ENCODE data around the gene CFAP99.

CFAP99 gene

DNA sequence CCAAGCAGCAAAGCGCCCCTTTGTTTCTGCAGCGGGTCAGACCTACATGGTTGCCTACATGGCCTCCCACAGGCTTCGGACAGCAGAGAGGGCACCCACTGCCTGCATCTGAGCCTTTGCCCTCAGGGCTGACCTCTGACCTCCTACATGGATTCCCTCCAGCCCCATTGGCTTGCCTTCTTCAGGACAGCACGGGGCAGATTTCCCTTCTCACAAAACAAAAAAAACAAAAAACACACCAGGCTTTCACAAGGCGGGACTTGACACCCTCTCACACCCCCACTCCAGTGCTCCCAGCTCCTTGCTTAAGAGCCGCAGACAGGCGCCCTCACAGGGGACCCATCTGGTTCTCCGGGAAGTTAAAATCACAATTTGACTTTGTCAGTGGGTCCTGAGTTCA, 33.2 kb upstream of the CFAP99 start:
- peaks cover 3% of the 10 kb centered on the region for H3K36me3 Mint-ChIP-seq
- ATAC-seq (ENCODE audit: low read depth) (no peak), DNase-seq (ENCODE audit: low spot score in 2 of 2) (no peak)
- peaks cover 3% of the 10 kb centered on the region for H3K9me3 Mint-ChIP-seq
- no peak overlapping the region for H3K4me3 Mint-ChIP-seq
- peaks cover 9% of the 10 kb centered on the region for H3K4me1 Mint-ChIP-seq
- no peak overlapping the region for H3K27ac Mint-ChIP-seq
- H3K27me3 Mint-ChIP-seq, result peaks cover 25% of the 10 kb centered on the region

DNA sequence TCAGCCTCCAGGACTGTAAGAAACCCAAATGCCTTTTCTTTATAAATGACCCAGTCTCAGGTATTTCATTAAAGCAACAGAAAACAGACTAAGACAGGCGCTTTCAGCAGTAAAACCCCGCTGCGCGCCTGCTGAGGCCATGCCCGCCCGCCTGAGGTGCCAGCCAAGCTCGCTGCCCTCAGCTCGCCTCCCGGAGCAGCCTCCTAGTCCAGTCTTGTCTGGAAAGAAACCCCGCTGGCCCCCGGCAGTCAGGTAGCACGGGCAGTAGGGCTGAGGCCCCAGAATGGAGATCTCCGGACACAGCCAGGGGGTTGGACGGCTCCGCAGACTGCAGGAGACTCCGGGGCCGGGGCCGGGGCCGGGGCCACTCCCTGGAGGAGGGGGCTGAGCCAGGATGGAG, 32.0 kb upstream of the CFAP99 start:
- no peaks in the 10 kb centered on the region for H3K36me3 Mint-ChIP-seq
- peaks cover 26% of the 10 kb centered on the region for H3K27me3 Mint-ChIP-seq

DNA sequence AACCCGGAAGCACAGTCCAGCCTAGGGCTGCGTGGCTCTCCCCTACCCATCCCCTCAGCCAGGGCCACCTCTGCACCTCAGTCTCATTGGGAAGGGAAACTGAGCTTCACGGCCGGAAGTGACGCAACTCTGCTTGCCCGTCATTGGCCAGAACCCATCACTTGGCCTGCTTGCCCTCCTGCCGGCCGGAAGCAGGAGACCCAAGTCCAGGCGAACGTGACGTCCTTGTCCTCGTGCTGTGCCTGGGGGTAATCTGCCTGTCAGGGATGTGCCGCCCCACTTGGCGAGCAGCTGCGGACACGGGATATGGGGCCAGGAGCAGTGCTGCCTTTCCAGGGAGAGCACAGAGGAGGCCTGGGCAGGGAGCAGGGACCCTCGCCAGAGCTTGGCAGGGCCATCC, 31.5 kb upstream of the CFAP99 start:
- Mint-ChIP-seq H3K4me3 (no peak overlapping the region), H3K27me3 (peaks cover 28% of the 10 kb centered on the region), H3K9me3 (no peaks in the 10 kb centered on the region), H3K27ac (no peak overlapping the region), H3K36me3 (no peaks in the 10 kb centered on the region), H3K4me1 (peaks cover 19% of the 10 kb centered on the region)
- DNase-seq (ENCODE audit: low spot score in 2 of 2) (no peak), ATAC-seq (ENCODE audit: low read depth) (no peak)

More for the DNA sequence above, 32.0 kb upstream of the CFAP99 start:
- H3K4me1 Mint-ChIP-seq, result peaks cover 17% of the 10 kb centered on the region
- H3K4me3 Mint-ChIP-seq, result no peak overlapping the region
- ATAC-seq (ENCODE audit: low read depth) (no peak), DNase-seq (ENCODE audit: low spot score in 2 of 2) (no peak)
- no peaks in the 10 kb centered on the region for H3K9me3 Mint-ChIP-seq
- no peak overlapping the region for H3K27ac Mint-ChIP-seq

DNA sequence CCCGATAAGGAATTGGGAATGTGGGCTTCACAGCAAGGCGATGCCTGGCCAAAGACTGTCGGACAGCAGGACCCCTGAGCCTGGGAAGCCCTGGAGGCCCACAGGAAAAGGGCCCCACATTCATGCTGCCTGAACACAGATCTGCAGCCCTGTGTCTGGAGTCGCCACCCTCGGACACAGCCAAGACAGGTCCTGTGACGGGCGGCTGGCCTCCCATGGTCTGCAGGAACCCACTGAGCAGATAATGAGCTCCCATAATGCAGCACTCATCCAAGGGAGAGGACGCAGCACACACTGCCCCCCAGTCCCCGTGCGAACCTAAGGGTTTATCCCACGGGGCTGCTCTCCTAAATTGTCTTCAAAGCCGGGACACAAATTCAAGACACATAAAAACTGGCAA, 30.9 kb upstream of the CFAP99 start:
- Mint-ChIP-seq H3K27me3 (peaks cover 31% of the 10 kb centered on the region), H3K9me3 (no peaks in the 10 kb centered on the region), H3K27ac (no peak overlapping the region), H3K4me3 (no peak overlapping the region), H3K4me1 (peaks cover 17% of the 10 kb centered on the region), H3K36me3 (no peaks in the 10 kb centered on the region)
- no peak for DNase-seq (ENCODE audit: low spot score in 2 of 2)
- ATAC-seq (ENCODE audit: low read depth), result no peak

DNA sequence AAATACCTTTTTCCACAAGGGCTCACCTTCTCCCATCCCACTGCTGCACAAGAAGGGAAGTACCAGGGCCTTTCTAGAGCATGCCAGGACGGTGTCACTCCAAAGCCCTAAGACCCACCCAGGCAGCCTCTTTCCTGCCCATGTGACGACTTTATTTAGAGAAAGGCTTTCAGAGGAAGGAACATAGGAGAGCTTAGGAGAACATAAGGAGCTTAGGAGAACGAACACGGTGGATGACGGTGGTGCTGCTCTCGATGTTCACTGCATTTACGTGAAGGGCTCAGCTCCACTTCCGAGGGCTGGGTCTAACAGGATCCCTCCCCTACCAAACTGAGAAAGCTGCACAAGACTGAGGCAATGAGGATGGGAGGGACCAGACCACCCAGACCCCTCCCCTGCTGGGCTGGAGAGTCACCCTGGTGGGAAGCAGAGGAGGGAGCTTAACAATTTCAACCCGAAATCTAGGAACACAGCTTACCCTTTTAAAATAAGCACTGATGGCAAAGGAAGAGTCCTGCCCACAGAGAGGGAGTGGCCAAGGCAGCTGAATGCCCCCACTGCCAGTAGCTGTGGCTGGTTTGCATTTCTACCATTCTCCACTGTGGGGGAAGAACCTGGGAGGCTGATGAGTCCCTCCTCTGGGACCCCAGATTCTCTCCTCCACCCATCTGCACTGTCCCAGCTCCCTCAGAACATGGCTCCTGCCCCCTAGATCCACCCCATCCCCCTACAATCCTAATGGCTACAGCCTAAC, 30.1 kb upstream of the CFAP99 start:
- Mint-ChIP-seq H3K27me3 (peaks cover 32% of the 10 kb centered on the region), H3K27ac (no peak overlapping the region), H3K36me3 (no peaks in the 10 kb centered on the region), H3K4me3 (no peak overlapping the region), H3K4me1 (peaks cover 16% of the 10 kb centered on the region), H3K9me3 (no peaks in the 10 kb centered on the region)
- DNase-seq (ENCODE audit: low spot score in 2 of 2) (no peak), ATAC-seq (ENCODE audit: low read depth) (no peak)

DNA sequence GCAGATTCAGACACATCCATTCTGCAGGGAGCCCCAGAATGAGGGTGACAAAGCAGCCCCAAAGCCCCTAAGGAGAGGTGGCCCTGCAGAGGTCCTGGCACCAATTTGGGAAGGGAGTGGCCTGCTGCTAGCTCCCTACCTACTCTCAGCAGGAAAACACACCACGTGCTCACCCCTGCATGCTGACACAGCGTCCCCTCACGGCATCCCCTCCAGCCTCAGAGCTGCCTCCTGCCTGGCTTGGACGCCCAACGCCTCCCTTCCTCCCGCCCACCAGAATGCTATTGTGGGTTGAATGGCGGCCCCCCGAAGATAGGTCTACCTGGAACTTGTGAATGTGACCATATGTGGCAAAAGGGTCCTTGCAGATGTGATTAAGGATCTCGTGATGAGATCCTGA, 29.1 kb upstream of the CFAP99 start:
- H3K36me3 Mint-ChIP-seq, result no peaks in the 10 kb centered on the region
- H3K27ac Mint-ChIP-seq, result no peak overlapping the region

DNA sequence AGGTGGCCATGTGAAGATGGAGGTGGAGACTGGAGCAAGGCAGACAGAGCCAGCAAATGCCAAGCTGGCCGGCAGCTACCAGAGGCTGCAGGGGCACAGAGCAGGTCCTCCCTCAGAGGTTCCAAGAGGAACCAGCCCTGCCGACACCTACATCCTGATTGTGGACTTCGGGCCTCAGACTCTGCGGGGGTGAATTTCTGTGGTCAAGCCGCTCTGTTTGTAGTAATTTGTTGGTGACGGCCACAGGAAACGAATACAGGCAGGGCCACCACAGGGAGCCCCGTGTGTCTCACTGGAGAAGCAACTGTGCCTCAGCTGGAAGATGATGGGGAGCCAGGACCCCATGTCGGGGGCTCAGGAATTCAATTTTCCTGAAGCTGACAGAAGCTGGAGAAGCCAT, 28.6 kb upstream of the CFAP99 start:
- no peak for ATAC-seq (ENCODE audit: low read depth)
- no peaks in the 10 kb centered on the region for H3K9me3 Mint-ChIP-seq
- no peak overlapping the region for H3K4me3 Mint-ChIP-seq
- no peak overlapping the region for H3K27ac Mint-ChIP-seq
- H3K27me3 Mint-ChIP-seq, result peaks cover 44% of the 10 kb centered on the region
- H3K36me3 Mint-ChIP-seq, result no peaks in the 10 kb centered on the region
- no peak for DNase-seq (ENCODE audit: low spot score in 2 of 2)
- H3K4me1 Mint-ChIP-seq, result peaks cover 20% of the 10 kb centered on the region

More for the DNA sequence above, 29.1 kb upstream of the CFAP99 start:
- DNase-seq (ENCODE audit: low spot score in 2 of 2), result no peak
- Mint-ChIP-seq H3K27me3 (peaks cover 40% of the 10 kb centered on the region), H3K9me3 (no peaks in the 10 kb centered on the region), H3K4me1 (peaks cover 20% of the 10 kb centered on the region), H3K4me3 (no peak overlapping the region)
- ATAC-seq (ENCODE audit: low read depth), result no peak

DNA sequence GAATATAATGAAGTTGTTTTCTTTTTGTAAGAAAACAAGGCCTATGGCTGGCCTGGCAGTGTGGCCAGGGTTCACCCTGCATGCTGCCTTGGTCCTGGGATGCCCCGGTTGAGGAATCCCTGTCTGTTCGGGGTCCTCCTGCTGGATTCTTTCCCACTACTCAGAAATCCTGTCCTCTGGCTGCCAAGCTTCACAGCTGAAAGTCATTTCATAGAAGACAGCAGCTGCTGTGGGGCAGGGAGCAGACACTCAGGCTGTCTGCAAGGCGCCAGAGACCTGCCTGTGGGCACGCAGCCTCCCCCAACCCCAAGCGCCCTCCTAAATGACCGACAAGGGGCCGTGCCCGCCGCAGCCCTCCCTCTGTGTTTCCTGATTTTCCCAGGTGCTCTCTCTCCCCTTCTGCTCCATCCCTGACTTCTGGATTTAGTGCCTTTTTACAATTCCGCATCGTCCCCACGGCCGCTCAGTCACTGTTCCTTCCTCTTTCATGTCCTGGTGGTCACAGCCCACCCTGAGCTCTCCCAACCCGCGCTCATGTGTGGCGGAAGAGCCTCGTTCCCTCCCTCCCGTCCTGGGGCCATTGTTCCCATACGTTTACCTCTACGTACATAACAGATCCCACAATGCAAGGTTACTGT, 27.9 kb upstream of the CFAP99 start:
- Mint-ChIP-seq H3K36me3 (no peaks in the 10 kb centered on the region), H3K4me1 (peaks cover 20% of the 10 kb centered on the region), H3K4me3 (peak overlapping the region; percentile 43), H3K27ac (no peak overlapping the region), H3K9me3 (no peaks in the 10 kb centered on the region), H3K27me3 (peaks cover 46% of the 10 kb centered on the region)
- ATAC-seq (ENCODE audit: low read depth) (peak; percentile 53), DNase-seq (ENCODE audit: low spot score in 2 of 2) (no peak)

DNA sequence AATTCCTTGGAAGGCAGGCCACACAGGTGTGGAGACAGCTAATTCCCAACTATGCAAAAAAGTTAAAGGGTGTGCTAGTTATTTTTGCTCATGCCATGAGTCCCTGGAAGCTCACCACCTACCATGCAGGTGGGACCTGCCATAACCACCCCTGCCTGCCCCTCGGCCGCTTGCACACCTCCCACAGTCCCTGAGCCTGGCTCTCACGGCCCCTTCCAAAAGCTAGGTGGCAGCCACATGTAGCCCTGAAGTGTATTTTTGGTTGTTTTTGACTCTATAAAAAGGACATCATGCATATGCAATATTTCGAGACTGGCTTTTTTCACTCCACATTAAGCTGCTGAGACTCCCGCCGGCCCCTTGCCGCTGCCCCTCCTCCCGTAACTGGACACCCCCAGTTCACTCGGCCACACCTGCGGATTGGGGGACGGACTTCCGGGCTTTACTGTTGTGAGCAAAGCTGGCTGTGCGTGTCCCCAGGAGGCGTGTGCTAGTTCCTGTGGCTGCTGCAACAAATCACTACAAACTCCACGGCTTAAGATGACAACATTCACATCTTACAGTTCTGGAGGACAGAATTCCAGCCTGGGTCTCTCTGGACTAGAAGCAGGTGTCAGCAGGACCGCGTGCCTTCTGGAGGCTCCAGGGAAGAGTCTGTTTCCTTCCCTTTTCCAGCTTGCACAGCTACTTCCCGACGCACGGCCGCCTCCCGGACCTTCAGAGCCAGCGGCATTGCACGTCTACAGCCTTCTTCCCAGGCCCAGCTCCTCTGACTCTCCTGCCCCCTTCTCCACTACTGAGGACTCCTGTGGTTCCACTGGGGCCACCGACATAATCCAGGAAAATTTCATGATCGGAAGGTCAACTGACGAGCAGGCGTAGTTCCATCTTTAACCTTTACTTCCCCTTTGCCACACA, 25.1 kb upstream of the CFAP99 start:
- H3K4me3 Mint-ChIP-seq, result peak overlapping the region; percentile 77
- DNase-seq (ENCODE audit: low spot score in 2 of 2), result no peak
- no peak overlapping the region for H3K27ac Mint-ChIP-seq
- peaks cover 23% of the 10 kb centered on the region for H3K4me1 Mint-ChIP-seq
- H3K9me3 Mint-ChIP-seq, result no peaks in the 10 kb centered on the region
- H3K27me3 Mint-ChIP-seq, result peaks cover 48% of the 10 kb centered on the region
- H3K36me3 Mint-ChIP-seq, result peaks cover 4% of the 10 kb centered on the region
- peak; percentile 42 for ATAC-seq (ENCODE audit: low read depth)

DNA sequence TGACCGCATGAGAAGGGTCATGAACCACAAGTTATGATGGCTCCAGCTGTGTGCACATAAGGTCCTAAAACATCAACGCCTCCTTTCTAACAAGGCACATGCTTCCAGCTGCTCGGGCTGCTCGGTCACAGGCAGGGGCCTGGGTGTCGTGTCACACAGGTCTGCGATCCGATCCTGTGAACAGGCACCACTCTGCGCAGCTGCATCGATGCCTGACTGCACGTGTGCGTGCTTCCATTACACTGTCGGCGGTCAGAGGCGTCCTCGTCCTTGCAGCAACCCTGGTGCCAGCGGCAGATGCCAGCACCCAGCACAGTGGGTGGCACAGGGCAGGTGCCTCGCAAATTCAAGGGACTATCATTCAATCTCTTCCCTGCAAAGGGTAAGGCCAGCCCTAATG, 24.2 kb upstream of the CFAP99 start:
- Mint-ChIP-seq H3K9me3 (no peaks in the 10 kb centered on the region), H3K4me3 (no peak overlapping the region), H3K27ac (no peak overlapping the region), H3K36me3 (peaks cover 4% of the 10 kb centered on the region), H3K27me3 (peaks cover 49% of the 10 kb centered on the region), H3K4me1 (peaks cover 23% of the 10 kb centered on the region)
- DNase-seq (ENCODE audit: low spot score in 2 of 2) (no peak), ATAC-seq (ENCODE audit: low read depth) (no peak)

DNA sequence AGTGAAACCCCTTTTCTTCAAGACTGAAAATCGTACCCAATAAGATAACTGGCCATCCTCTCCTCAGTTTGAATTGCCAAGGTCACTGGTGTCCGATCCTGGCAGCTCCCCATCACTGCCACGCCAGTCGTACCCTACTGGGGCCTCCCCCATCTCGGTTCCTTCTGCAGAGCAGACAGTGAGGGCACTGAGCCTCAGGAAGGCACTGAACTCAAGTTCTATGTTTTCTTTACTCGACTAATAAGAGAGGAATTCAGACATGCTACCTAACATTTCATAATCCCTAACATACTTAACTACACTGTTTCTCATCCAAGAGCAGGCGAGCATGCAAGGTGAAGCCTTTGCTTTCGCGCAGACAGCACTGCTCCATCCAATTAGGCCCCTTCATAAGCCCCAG, 23.7 kb upstream of the CFAP99 start:
- Mint-ChIP-seq H3K9me3 (no peaks in the 10 kb centered on the region), H3K4me1 (peaks cover 21% of the 10 kb centered on the region), H3K4me3 (no peak overlapping the region), H3K27me3 (peaks cover 44% of the 10 kb centered on the region), H3K36me3 (peaks cover 4% of the 10 kb centered on the region), H3K27ac (no peak overlapping the region)
- DNase-seq (ENCODE audit: low spot score in 2 of 2) (no peak), ATAC-seq (ENCODE audit: low read depth) (no peak)

DNA sequence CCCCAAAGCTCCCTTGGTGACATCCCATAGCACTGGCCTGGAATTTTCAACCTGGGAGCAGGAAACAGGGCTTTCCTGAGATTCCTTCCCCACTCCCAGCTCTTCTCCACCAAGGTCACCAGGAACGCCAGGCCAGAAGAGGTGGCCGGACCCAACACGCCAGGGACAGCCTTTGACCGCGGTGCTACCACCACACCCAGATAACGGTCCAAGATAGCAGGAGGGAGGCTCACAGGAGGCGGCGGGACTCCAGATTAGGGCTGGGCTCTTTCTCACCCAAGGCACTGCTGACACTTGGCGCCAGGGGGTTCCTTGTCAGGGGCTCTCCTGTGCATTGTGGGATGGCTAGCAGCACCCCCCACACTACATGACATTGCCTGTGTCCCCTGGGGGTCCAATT, 23.2 kb upstream of the CFAP99 start:
- DNase-seq (ENCODE audit: low spot score in 2 of 2) (no peak), ATAC-seq (ENCODE audit: low read depth) (no peak)
- Mint-ChIP-seq H3K4me1 (peaks cover 21% of the 10 kb centered on the region), H3K4me3 (no peak overlapping the region), H3K27ac (no peak overlapping the region), H3K9me3 (no peaks in the 10 kb centered on the region), H3K27me3 (peaks cover 47% of the 10 kb centered on the region), H3K36me3 (peaks cover 4% of the 10 kb centered on the region)

DNA sequence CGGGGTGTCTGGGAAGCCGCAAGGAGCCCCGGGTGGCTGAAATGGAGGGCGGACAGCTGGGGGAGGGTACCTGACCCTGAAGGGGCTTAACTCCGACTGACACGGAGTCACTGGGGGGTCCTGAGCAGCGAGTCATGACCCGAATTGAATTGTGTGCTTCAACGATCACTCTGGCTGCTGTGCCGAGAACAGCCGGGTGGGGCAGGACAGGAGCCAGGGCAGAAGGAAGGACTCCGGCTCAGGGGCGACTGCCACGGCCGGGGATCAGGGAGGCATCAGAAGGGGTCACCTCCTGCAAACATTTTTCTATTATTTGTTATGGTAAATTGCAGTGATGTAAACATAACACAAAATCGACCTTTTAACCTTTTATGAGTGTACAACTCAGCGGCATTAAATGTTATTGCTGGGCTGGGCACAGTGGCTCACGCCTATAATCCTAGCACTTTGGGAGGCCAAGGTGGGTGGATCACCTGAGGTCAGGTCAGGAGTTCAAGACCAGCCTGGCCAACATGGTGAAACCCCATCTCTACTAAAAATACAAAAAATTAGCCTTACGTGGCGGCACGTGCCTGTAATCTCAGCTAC, 21.9 kb upstream of the CFAP99 start:
- Mint-ChIP-seq H3K4me3 (no peak overlapping the region), H3K9me3 (no peaks in the 10 kb centered on the region), H3K36me3 (peaks cover 4% of the 10 kb centered on the region), H3K4me1 (peaks cover 13% of the 10 kb centered on the region), H3K27me3 (peaks cover 42% of the 10 kb centered on the region), H3K27ac (no peak overlapping the region)
- ATAC-seq (ENCODE audit: low read depth), result no peak
- DNase-seq (ENCODE audit: low spot score in 2 of 2), result no peak
